ENCODE measurements around the gene NMNAT3.

Gene NMNAT3

GRCh38 chr3:139653582-139653981 is 24.2 kb downstream of the NMNAT3 start:
- H3K36me3 ChIP-seq (ENCODE audit: insufficient read depth, insufficient read length, low read length) = no peaks in the 10 kb centered on the region
- TF ChIP-seq ZNF274 (IDR thresholded peaks at IDR 0.05; ENCODE audit: low read depth, low read length) (no peak), SUZ12 (IDR thresholded peaks at IDR 0.05; ENCODE audit: extremely low read depth, insufficient read depth, insufficient read length) (no peak), YY1 (IDR thresholded peaks at IDR 0.05; ENCODE audit: insufficient read depth, insufficient read length) (no peak)
- no peaks in the 10 kb centered on the region for H3K9me3 ChIP-seq (ENCODE audit: insufficient read depth, low read length)
- no peak for DNase-seq (ENCODE audit: low read depth, low spot score)
- peaks cover 6% of the 10 kb centered on the region for H3K4me1 ChIP-seq (ENCODE audit: insufficient read depth, insufficient read length)
- H3K27me3 ChIP-seq (ENCODE audit: insufficient read depth, insufficient read length) = no peaks in the 10 kb centered on the region
- no peak overlapping the region for H3K9ac ChIP-seq (ENCODE audit: insufficient read length, low read depth)
- H3K4me3 ChIP-seq (ENCODE audit: insufficient read length, low read depth) = no peak overlapping the region

- no peak for DNase-seq (ENCODE audit: low read depth, low spot score)
- TF ChIP-seq YY1 (IDR thresholded peaks at IDR 0.05; ENCODE audit: insufficient read depth, insufficient read length) = no peak
- TF ChIP-seq ZNF274 (IDR thresholded peaks at IDR 0.05; ENCODE audit: low read depth, low read length) = no peak
- no peak for TF ChIP-seq SUZ12 (IDR thresholded peaks at IDR 0.05; ENCODE audit: extremely low read depth, insufficient read depth, insufficient read length)
- H3K4me1 ChIP-seq (ENCODE audit: insufficient read depth, insufficient read length) = peaks cover 6% of the 10 kb centered on the region
- no peak overlapping the region for H3K4me3 ChIP-seq (ENCODE audit: insufficient read length, low read depth)
- no peaks in the 10 kb centered on the region for H3K9me3 ChIP-seq (ENCODE audit: insufficient read depth, low read length)
- H3K9ac ChIP-seq (ENCODE audit: insufficient read length, low read depth) = no peak overlapping the region
- H3K27me3 ChIP-seq (ENCODE audit: insufficient read depth, insufficient read length) = no peaks in the 10 kb centered on the region
- H3K36me3 ChIP-seq (ENCODE audit: insufficient read depth, insufficient read length, low read length) = no peaks in the 10 kb centered on the region
Observed at GRCh38 chr3:139652561-139652960, 25.2 kb downstream of the NMNAT3 start.

DNA sequence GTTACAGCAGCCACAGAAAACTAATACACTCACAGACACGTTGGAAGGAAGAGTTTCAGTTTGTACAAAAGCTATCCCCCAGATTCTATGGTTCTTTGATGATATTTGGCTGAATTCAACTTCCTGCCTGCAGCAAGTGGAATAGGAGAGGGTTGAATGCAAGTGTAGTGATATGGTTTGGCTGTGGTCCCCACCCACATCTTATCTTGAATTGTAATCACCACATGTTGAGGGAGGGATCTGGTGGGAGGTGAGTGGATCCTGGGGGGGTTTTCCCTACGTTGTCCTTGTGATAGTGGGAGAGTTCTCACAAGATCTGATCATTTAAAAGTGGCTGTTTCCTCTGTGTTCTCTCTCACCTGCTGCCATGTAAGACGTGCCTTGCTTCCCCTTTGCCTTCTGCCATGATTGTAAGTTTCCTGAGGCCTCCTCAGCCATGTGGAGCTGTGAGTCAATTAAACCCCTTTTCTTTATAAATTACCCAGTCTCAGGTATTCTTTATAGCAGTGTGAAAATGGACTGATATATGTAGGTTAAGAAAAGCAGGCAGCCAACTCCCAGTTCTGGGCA is 29.8 kb downstream of the NMNAT3 start:
- no peaks in the 10 kb centered on the region for H3K36me3 ChIP-seq (ENCODE audit: insufficient read depth, insufficient read length, low read length)
- TF ChIP-seq SUZ12 (IDR thresholded peaks at IDR 0.05; ENCODE audit: extremely low read depth, insufficient read depth, insufficient read length) (no peak), YY1 (IDR thresholded peaks at IDR 0.05; ENCODE audit: insufficient read depth, insufficient read length) (no peak), ZNF274 (IDR thresholded peaks at IDR 0.05; ENCODE audit: low read depth, low read length) (no peak)
- H3K9ac ChIP-seq (ENCODE audit: insufficient read length, low read depth) = no peak overlapping the region
- no peak for DNase-seq (ENCODE audit: low read depth, low spot score)
- no peaks in the 10 kb centered on the region for H3K4me1 ChIP-seq (ENCODE audit: insufficient read depth, insufficient read length)
- no peaks in the 10 kb centered on the region for H3K9me3 ChIP-seq (ENCODE audit: insufficient read depth, low read length)
- H3K27me3 ChIP-seq (ENCODE audit: insufficient read depth, insufficient read length) = no peaks in the 10 kb centered on the region
- H3K4me3 ChIP-seq (ENCODE audit: insufficient read length, low read depth) = no peak overlapping the region

DNA sequence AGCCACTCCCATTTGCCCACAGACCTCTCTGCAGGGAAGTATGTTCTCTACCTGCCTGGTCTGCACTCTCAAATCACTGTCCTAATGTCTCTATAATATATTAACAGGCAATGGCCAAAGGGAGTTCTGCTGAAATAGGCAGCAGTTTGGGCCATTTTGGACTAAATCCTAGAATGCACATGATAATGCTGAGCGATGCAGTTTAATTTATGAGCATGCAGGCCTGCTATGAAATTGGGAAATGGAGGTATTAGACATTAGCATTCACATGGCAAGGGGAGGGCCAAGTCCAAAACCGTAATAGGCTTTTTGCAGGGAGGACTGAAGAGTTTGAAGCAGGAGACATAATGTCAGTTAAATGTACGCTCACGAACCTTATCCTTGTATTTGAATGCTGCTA is 31.3 kb downstream of the NMNAT3 start:
- Histone ChIP-seq H3K4me3 (ENCODE audit: insufficient read length, low read depth) (no peak overlapping the region), H3K36me3 (ENCODE audit: insufficient read depth, insufficient read length, low read length) (no peaks in the 10 kb centered on the region), H3K27me3 (ENCODE audit: insufficient read depth, insufficient read length) (no peaks in the 10 kb centered on the region), H3K9me3 (ENCODE audit: insufficient read depth, low read length) (no peaks in the 10 kb centered on the region), H3K9ac (ENCODE audit: insufficient read length, low read depth) (no peak overlapping the region), H3K4me1 (ENCODE audit: insufficient read depth, insufficient read length) (no peaks in the 10 kb centered on the region)
- TF ChIP-seq SUZ12 (IDR thresholded peaks at IDR 0.05; ENCODE audit: extremely low read depth, insufficient read depth, insufficient read length) (no peak), ZNF274 (IDR thresholded peaks at IDR 0.05; ENCODE audit: low read depth, low read length) (no peak), YY1 (IDR thresholded peaks at IDR 0.05; ENCODE audit: insufficient read depth, insufficient read length) (no peak)
- DNase-seq (ENCODE audit: low read depth, low spot score) = no peak

DNA sequence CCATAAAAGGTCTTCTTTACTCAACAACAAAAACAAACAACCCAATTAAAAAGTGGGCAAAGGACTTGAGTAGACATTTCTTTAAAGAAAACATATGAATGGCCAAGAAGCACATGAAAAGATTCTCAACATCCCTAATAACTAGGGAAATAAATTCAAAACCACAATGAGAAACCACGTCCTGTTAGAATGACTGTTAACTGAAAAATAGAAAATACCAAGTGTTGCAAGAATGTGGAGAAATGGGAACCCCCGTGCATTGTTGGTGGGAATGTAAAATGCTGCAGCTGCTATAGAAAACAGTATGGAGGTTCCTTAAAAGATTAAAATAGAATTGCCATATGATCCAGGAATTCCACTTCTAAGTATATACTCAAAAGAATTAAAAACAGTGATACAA is 34.8 kb downstream of the NMNAT3 start:
- Histone ChIP-seq H3K36me3 (ENCODE audit: insufficient read depth, insufficient read length, low read length) (no peaks in the 10 kb centered on the region), H3K9ac (ENCODE audit: insufficient read length, low read depth) (no peak overlapping the region), H3K27me3 (ENCODE audit: insufficient read depth, insufficient read length) (no peaks in the 10 kb centered on the region), H3K4me3 (ENCODE audit: insufficient read length, low read depth) (no peak overlapping the region), H3K9me3 (ENCODE audit: insufficient read depth, low read length) (no peaks in the 10 kb centered on the region), H3K4me1 (ENCODE audit: insufficient read depth, insufficient read length) (no peaks in the 10 kb centered on the region)
- TF ChIP-seq ZNF274 (IDR thresholded peaks at IDR 0.05; ENCODE audit: low read depth, low read length) = no peak
- TF ChIP-seq YY1 (IDR thresholded peaks at IDR 0.05; ENCODE audit: insufficient read depth, insufficient read length) = no peak
- TF ChIP-seq SUZ12 (IDR thresholded peaks at IDR 0.05; ENCODE audit: extremely low read depth, insufficient read depth, insufficient read length) = no peak
- DNase-seq (ENCODE audit: low read depth, low spot score) = no peak

- H3K4me3 ChIP-seq (ENCODE audit: insufficient read length, low read depth) = no peak overlapping the region
- no peaks in the 10 kb centered on the region for H3K27me3 ChIP-seq (ENCODE audit: insufficient read depth, insufficient read length)
- DNase-seq (ENCODE audit: low read depth, low spot score) = no peak
- no peaks in the 10 kb centered on the region for H3K4me1 ChIP-seq (ENCODE audit: insufficient read depth, insufficient read length)
- no peaks in the 10 kb centered on the region for H3K36me3 ChIP-seq (ENCODE audit: insufficient read depth, insufficient read length, low read length)
- no peak overlapping the region for H3K9ac ChIP-seq (ENCODE audit: insufficient read length, low read depth)
- no peaks in the 10 kb centered on the region for H3K9me3 ChIP-seq (ENCODE audit: insufficient read depth, low read length)
- TF ChIP-seq SUZ12 (IDR thresholded peaks at IDR 0.05; ENCODE audit: extremely low read depth, insufficient read depth, insufficient read length) (no peak), YY1 (IDR thresholded peaks at IDR 0.05; ENCODE audit: insufficient read depth, insufficient read length) (no peak), ZNF274 (IDR thresholded peaks at IDR 0.05; ENCODE audit: low read depth, low read length) (no peak)
Observed at GRCh38 chr3:139640456-139640855, 37.3 kb downstream of the NMNAT3 start.

DNA sequence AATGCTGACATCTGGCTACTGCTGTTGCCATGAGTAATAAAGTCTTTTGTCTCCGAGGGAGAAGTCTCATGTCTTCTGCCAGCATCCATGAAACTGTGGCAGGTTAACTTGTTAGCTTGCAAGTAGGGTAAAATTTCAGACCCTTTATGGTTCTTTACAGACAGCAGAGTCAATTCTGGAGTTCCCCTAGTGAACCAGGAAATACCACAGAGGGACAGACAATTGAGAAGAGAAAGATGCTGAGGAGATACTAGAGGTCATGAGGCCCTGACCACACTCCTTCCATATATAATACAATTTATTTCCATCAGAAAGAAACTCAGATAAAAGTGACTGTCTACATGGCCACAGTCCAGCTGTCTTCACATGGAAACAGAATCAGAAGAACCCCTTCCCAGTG is 38.1 kb downstream of the NMNAT3 start:
- no peak overlapping the region for H3K4me3 ChIP-seq (ENCODE audit: insufficient read length, low read depth)
- no peak overlapping the region for H3K9ac ChIP-seq (ENCODE audit: insufficient read length, low read depth)
- H3K36me3 ChIP-seq (ENCODE audit: insufficient read depth, insufficient read length, low read length) = no peaks in the 10 kb centered on the region
- no peak for DNase-seq (ENCODE audit: low read depth, low spot score)
- no peak for TF ChIP-seq ZNF274 (IDR thresholded peaks at IDR 0.05; ENCODE audit: low read depth, low read length)
- no peak for TF ChIP-seq YY1 (IDR thresholded peaks at IDR 0.05; ENCODE audit: insufficient read depth, insufficient read length)
- TF ChIP-seq SUZ12 (IDR thresholded peaks at IDR 0.05; ENCODE audit: extremely low read depth, insufficient read depth, insufficient read length) = no peak
- H3K27me3 ChIP-seq (ENCODE audit: insufficient read depth, insufficient read length) = no peaks in the 10 kb centered on the region
- no peaks in the 10 kb centered on the region for H3K9me3 ChIP-seq (ENCODE audit: insufficient read depth, low read length)
- no peaks in the 10 kb centered on the region for H3K4me1 ChIP-seq (ENCODE audit: insufficient read depth, insufficient read length)
